Trophoblast cell (in vitro differentiated cells and primary cell): ENCODE measurements around the gene RABL6.
A peak's percentile ranks its signal among the peaks of the same experiment; 100 is the strongest.
"Not testable (repeated sequence)": the region's sequence is repeated elsewhere in the genome, so short reads cannot be mapped to it uniquely, and the experiment has no call there.

Source experiments
- DNase-seq, 2 donors: peaks; one replicate each; pipeline ENCODE4 v3.0.0-alpha.2; 2016
- H2AFZ ChIP-seq: 2 replicates; pipeline ENCODE4 v1.6.1; 2013; ENCODE audit warnings: low read length, moderate library complexity, mild to moderate bottlenecking; ENCODE audit not compliant: insufficient read depth, poor library complexity
- H2AK5ac ChIP-seq: 2 replicates; pipeline ENCODE4 v1.6.1; 2013; ENCODE audit warnings: mild to moderate bottlenecking, low read length
- H2BK120ac ChIP-seq: 2 replicates; pipeline ENCODE4 v1.6.1; 2013; ENCODE audit warnings: low read length, mild to moderate bottlenecking, moderate library complexity; ENCODE audit not compliant: insufficient read depth, poor library complexity
- H2BK12ac ChIP-seq: 2 replicates; pipeline ENCODE4 v1.6.1; 2013; ENCODE audit warnings: mild to moderate bottlenecking, low read length, moderate library complexity
- H2BK5ac ChIP-seq: 2 replicates; pipeline ENCODE4 v1.6.1; 2013; ENCODE audit warnings: low read length, low read depth, moderate library complexity, mild to moderate bottlenecking; ENCODE audit not compliant: poor library complexity
- H3K14ac ChIP-seq: 2 replicates; pipeline ENCODE4 v1.6.1; 2013; ENCODE audit warnings: mild to moderate bottlenecking, low read length
- H3K18ac ChIP-seq: 2 replicates; pipeline ENCODE4 v1.6.1; 2013; ENCODE audit warnings: mild to moderate bottlenecking, low read length
- H3K23ac ChIP-seq: 2 replicates; pipeline ENCODE4 v1.6.1; 2013; ENCODE audit warnings: low read length
- H3K27ac ChIP-seq: 2 replicates; pipeline ENCODE4 v1.5.1; 2013; ENCODE audit warnings: low read depth, mild to moderate bottlenecking, inconsistent platforms, low read length, moderate library complexity
- H3K27me3 ChIP-seq: 2 replicates; pipeline ENCODE4 v1.6.1; 2013; ENCODE audit warnings: inconsistent platforms, mild to moderate bottlenecking, low read length, moderate library complexity; ENCODE audit not compliant: insufficient read depth
- H3K36me3 ChIP-seq, 2 experiments: 1 replicate in 1 of 2; 2 replicates in 1 of 2; pipeline ENCODE4 v1.6.1; 2013; ENCODE audit warnings: low read length in 2 of 2, mild to moderate bottlenecking in 2 of 2, moderate library complexity in 1 of 2; ENCODE audit not compliant: insufficient read depth in 2 of 2, control insufficient read depth in 1 of 2
- H3K4ac ChIP-seq: 2 replicates; pipeline ENCODE4 v1.6.1; 2013; ENCODE audit warnings: low read depth, mild to moderate bottlenecking, low read length, moderate library complexity
- H3K4me1 ChIP-seq, 2 experiments: 1 replicate in 1 of 2; 2 replicates in 1 of 2; pipeline ENCODE4 v1.6.1; 2013; ENCODE audit warnings: low read length in 2 of 2, mild to moderate bottlenecking in 2 of 2, moderate library complexity in 1 of 2; ENCODE audit not compliant: insufficient read depth in 2 of 2, control insufficient read depth in 1 of 2
- H3K4me2 ChIP-seq: 2 replicates; pipeline ENCODE4 v1.6.1; 2013; ENCODE audit warnings: inconsistent platforms, mild to moderate bottlenecking, low read length, moderate library complexity
- H3K4me3 ChIP-seq: 2 replicates; pipeline ENCODE4 v1.5.1; 2013; ENCODE audit warnings: mild to moderate bottlenecking, low read depth, low read length, inconsistent platforms
- H3K79me1 ChIP-seq: one replicate; pipeline ENCODE4 v1.6.1; 2013; ENCODE audit warnings: low read length
- H3K79me2 ChIP-seq: 2 replicates; pipeline ENCODE4 v1.6.1; 2013; ENCODE audit warnings: low read length, mild to moderate bottlenecking; ENCODE audit not compliant: control insufficient read depth, insufficient read depth, poor library complexity
- H3K9ac ChIP-seq: 2 replicates; pipeline ENCODE4 v1.6.1; 2013; ENCODE audit warnings: mild to moderate bottlenecking, low read length
- H3K9me3 ChIP-seq: 2 replicates; pipeline ENCODE4 v1.6.1; 2013; ENCODE audit warnings: low read depth, mild to moderate bottlenecking, control low read depth, inconsistent platforms, low read length; ENCODE audit not compliant: insufficient read depth
- H4K12ac ChIP-seq: 2 replicates; pipeline ENCODE4 v1.6.1; 2013; ENCODE audit warnings: low read depth, mild to moderate bottlenecking, low read length, moderate library complexity
- H4K8ac ChIP-seq: 2 replicates; pipeline ENCODE4 v1.6.1; 2013; ENCODE audit warnings: low read depth, mild to moderate bottlenecking, low read length, moderate library complexity
- H4K91ac ChIP-seq: one replicate; pipeline ENCODE4 v1.6.1; 2013; ENCODE audit warnings: low read depth, mild to moderate bottlenecking, low read length, moderate library complexity
- WGBS: extraction: QIAGEN DNeasy Blood & Tissue Kit; methylation state at CpG from one replicate; pipeline ENCODE4 v1.1.7; 2013; ENCODE audit warnings: missing lambda C conversion rate; ENCODE audit not compliant: insufficient read length, insufficient coverage; ENCODE audit errors: extremely low coverage; 5-methylcytosine and 5-hydroxymethylcytosine counted together

Gene RABL6

DNA sequence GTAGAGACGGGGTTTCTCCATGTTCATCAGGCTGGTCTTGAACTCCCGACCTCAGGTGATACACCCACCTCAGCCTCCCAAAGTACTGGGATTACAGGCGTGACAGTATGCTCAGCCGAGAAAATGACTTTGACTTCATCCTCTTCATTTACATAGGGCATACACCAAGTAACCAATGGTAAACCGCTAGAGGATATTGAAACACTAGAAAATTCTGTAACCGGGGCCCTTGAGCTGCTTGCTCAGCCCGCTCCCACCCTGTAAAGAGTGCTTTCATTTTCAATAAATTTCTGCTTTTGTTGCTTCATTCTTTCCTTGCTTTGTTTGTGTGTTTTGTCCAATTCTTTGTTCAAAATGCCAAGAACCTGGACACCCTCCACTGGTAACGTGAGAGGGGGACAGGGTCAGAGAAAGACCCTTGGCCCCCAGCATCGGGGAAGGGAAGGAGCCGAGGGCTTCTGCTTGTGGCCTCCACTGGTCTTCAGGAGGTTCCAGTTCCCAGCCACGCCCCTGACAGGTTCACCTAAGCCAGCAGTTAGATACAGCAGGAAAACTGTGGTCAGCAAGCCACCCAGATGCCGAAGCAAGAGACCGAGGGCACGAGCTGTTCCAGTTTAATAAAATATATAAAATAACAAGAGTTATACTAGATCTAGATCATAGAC lies 41.9 kb upstream of the RABL6 start:
- H3K27ac ChIP-seq, H3K4ac ChIP-seq, H4K8ac ChIP-seq, H2AK5ac ChIP-seq, H4K12ac ChIP-seq, H3K27me3 ChIP-seq, H3K4me2 ChIP-seq, DNase-seq, H3K4me3 ChIP-seq, H3K14ac ChIP-seq, H3K9ac ChIP-seq, H3K36me3 ChIP-seq, H3K79me2 ChIP-seq, H2AFZ ChIP-seq, H3K9me3 ChIP-seq, H3K23ac ChIP-seq, H4K91ac ChIP-seq, H2BK120ac ChIP-seq, H2BK12ac ChIP-seq, H3K18ac ChIP-seq, H3K79me1 ChIP-seq, H2BK5ac ChIP-seq: not testable (repeated sequence)
- no CpG with 5 or more reads among the region's 14 CpGs for WGBS
- peaks cover 10 to 12% of the 10 kb centered on the region in 2 experiments for H3K4me1 ChIP-seq

DNA sequence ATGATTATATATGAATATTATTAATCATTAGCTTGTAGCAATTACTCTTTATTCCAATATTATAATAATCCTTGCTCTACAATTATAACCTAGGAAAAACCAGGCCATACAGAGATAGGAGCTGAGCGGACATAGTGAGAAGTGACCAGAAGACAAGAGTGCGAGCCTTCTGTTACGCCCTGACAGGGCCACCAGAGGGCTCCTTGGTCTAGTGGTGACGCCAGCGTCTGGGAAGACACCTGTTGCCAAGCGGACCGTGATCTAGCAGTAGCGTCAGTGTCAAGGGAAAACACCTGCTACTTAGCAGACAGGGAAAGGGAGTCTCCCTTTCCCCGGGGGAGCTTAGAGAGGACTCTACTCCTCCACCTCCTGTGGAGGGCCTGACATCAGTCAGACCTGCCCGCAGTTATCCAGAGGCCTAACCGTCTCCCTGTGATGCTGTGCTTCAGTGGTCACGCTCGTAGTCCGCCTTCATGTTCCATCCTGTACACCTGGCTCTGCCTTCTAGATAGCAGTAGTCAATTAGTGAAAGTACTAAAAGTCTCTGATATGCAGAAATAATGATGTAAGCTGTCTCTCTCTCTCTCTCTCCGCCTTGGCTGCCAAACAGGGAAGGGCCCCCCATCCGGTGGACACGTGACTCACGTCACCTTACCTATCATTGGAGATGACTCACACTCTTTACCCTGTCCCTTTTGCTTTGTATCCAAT lies 41.2 kb upstream of the RABL6 start:
- WGBS, result no CpG with 5 or more reads among the region's 18 CpGs
- not testable (repeated sequence) for H3K36me3 ChIP-seq, H3K23ac ChIP-seq, H4K8ac ChIP-seq, H3K4me2 ChIP-seq, H2BK5ac ChIP-seq, H4K91ac ChIP-seq, H3K79me1 ChIP-seq, H3K27ac ChIP-seq, H2BK12ac ChIP-seq, H3K9ac ChIP-seq, H3K4me3 ChIP-seq, H3K9me3 ChIP-seq, H3K27me3 ChIP-seq, H4K12ac ChIP-seq, H3K18ac ChIP-seq, H2AK5ac ChIP-seq, H2BK120ac ChIP-seq, H3K14ac ChIP-seq, H3K79me2 ChIP-seq, H2AFZ ChIP-seq, H3K4ac ChIP-seq
- H3K4me1 ChIP-seq, result peaks cover 9 to 12% of the 10 kb centered on the region in 2 experiments
- DNase-seq, result peak; percentile 46 to 52

DNA sequence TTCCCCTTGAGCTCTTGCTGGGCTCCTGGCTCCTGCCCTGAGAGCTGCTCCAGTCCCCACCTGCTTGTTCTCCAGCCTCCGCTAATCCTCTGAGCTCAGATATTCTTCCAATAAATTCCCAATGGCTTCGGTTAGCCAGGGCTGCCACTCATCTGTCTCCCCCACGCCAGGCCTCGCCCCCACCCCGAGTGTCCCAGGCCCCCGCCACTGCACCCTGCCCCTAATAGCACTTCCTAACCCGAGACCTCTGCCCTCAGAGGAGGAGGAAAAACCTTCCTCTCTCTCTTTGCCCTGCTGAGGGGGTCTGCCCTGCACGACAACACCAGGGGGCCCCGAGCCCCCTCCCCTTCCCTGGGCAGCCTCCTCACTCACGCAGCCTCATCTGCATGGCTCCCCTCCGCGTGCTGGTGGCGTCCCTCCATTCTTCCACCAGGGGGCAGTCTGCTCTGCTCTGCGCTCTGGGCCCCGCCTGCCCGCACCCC lies 38.0 kb upstream of the RABL6 start:
- H3K27ac ChIP-seq, result no peak overlapping the region
- no peak overlapping the region for H4K12ac ChIP-seq
- H2BK120ac ChIP-seq, result no peak overlapping the region
- H3K14ac ChIP-seq, result no peak overlapping the region
- no peaks in the 10 kb centered on the region for H3K79me1 ChIP-seq
- H3K9me3 ChIP-seq, result peaks cover 13% of the 10 kb centered on the region
- H3K27me3 ChIP-seq, result no peaks in the 10 kb centered on the region
- H3K36me3 ChIP-seq, result no peaks in the 10 kb centered on the region
- H2BK12ac ChIP-seq, result no peak overlapping the region
- H4K8ac ChIP-seq, result no peak overlapping the region
- H3K79me2 ChIP-seq, result no peaks in the 10 kb centered on the region
- H3K4me3 ChIP-seq, result no peak overlapping the region
- H3K4me2 ChIP-seq, result no peak overlapping the region
- no peak overlapping the region for H2AK5ac ChIP-seq
- no peak overlapping the region for H2BK5ac ChIP-seq
- no peak overlapping the region for H3K4ac ChIP-seq
- DNase-seq, result peak in 1 of 2 donors; percentile 25
- H3K9ac ChIP-seq, result no peak overlapping the region
- H4K91ac ChIP-seq, result no peak overlapping the region
- no peak overlapping the region for H3K23ac ChIP-seq
- H2AFZ ChIP-seq, result peak overlapping the region; percentile 61
- WGBS, result no CpG with 5 or more reads among the region's 16 CpGs
- no peak overlapping the region for H3K18ac ChIP-seq
- H3K4me1 ChIP-seq, result no peaks in the 10 kb centered on the region

DNA sequence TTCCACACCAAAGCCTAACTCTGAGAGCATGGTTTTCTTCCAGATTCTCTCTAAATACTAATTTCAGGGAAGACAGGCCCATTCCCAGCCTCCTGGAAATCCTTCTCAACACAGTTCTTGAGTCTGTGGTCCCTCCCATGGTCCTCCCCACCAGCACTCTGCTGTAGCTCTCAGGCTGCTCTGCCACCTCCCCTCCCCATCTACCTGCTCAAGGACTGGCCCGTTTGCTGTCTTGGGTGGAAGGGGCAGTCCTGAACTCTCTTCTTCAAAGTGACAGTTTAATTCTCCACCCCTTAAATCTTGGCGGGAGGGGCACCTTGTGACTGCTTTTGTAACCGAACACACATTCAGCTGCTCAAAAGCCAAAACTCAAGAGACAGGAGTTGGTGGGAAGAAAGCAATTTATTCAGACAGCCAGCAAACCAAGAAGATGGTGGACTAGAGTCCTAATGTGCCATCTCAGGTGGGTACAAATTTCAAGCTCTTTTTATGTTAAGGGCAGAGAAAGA lies 35.8 kb upstream of the RABL6 start:
- Histone ChIP-seq H3K4me2 (no peak overlapping the region), H4K91ac (no peak overlapping the region), H2AK5ac (no peak overlapping the region), H3K9me3 (peaks cover 9% of the 10 kb centered on the region), H3K27me3 (no peaks in the 10 kb centered on the region), H3K79me2 (no peaks in the 10 kb centered on the region), H3K36me3 (no peaks in the 10 kb centered on the region), H2BK5ac (no peak overlapping the region), H3K4me1 (no peaks in the 10 kb centered on the region), H2BK120ac (no peak overlapping the region), H3K23ac (no peak overlapping the region), H3K9ac (no peak overlapping the region), H3K4ac (no peak overlapping the region), H3K18ac (no peak overlapping the region), H3K79me1 (no peaks in the 10 kb centered on the region), H4K8ac (no peak overlapping the region), H3K27ac (no peak overlapping the region), H3K4me3 (no peak overlapping the region), H2AFZ (no peak overlapping the region), H3K14ac (no peak overlapping the region), H4K12ac (no peak overlapping the region), H2BK12ac (no peak overlapping the region)
- WGBS, result no CpG with 5 or more reads among the region's 3 CpGs
- no peak for DNase-seq
